Measurements from ENCODE around the gene IFITM10.

DNA sequence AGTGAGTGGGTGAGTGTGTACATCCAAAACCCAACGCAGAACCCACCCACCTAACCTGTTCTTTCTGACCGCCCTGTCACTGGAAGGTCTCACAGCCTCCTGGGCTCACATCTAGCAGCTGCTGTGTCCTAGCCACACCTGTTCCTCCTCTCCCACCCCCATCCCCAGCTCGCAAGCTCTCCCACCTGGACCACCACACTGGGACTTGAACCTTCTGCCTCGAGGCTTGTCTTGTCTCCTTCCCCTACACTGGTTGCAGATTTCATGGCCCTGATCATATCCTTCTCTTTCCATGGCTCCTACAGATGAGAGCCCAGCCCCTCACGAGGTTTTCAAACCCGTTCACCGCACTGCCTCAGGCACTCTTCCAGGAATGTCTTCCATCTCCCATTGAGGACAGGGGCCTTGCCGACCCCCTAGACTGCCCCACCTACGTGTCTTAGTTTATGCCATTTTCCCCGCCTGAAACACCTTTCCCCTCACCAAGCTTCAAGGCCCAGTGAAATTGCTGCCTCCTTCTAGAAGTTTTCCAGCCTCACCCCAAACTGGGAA lies 6.7 kb downstream of the IFITM10 start:
- TF ChIP-seq, protein P1, sequence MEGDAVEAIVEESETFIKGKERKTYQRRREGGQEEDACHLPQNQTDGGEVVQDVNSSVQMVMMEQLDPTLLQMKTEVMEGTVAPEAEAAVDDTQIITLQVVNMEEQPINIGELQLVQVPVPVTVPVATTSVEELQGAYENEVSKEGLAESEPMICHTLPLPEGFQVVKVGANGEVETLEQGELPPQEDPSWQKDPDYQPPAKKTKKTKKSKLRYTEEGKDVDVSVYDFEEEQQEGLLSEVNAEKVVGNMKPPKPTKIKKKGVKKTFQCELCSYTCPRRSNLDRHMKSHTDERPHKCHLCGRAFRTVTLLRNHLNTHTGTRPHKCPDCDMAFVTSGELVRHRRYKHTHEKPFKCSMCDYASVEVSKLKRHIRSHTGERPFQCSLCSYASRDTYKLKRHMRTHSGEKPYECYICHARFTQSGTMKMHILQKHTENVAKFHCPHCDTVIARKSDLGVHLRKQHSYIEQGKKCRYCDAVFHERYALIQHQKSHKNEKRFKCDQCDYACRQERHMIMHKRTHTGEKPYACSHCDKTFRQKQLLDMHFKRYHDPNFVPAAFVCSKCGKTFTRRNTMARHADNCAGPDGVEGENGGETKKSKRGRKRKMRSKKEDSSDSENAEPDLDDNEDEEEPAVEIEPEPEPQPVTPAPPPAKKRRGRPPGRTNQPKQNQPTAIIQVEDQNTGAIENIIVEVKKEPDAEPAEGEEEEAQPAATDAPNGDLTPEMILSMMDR (IDR thresholded peaks at IDR 0.05): no peak
- TF ChIP-seq POLR2A (IDR thresholded peaks at IDR 0.05): no peak
